GM12872 (cell line): Measurements from ENCODE around the gene LTBP4.
A peak's percentile ranks its signal among the peaks of the same experiment; 100 is the strongest.

Source experiments
- TF ChIP-seq, protein P1 (sequence below): IDR thresholded peaks from 3 replicates; pipeline ENCODE4 v1.5.1; 2011; ENCODE audit warnings: low read depth, mild to moderate bottlenecking, low read length, moderate library complexity; ENCODE audit not compliant: insufficient read depth

Gene LTBP4

DNA sequence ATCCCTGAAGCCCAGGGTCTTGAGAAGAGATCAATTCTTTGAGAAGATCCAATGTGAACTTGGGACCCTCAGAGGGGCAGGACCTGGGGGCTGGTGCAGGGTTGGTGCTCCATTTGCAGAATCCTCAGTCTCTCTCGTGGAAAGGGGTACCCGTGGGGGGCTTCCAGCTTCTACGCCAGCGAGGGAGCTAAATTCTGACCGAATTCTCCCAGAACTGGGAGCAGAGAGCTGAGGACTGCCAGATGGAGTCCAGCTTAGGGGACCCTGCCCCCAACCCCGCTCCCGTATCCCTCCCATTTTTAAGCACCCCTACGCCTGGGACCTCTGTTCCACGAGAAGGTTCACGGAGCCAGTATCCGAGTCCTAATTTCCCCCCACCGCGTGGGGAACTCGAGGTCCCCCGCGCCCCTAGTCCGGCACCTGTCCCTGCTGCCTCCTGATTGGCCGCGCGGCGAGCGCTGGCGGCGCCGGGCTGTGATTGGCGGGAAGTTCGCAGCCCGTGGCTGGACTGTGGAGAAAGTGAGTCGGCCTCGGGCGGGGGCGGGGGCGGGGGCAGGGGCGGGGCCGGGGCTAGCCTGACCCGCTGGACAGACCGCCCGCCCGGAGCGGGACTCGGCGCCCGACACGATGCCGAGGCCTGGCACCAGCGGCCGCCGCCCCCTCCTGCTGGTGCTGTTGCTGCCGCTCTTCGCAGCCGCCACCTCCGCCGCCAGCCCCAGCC, 4.4 kb upstream of the LTBP4 start:
- TF ChIP-seq, protein P1, sequence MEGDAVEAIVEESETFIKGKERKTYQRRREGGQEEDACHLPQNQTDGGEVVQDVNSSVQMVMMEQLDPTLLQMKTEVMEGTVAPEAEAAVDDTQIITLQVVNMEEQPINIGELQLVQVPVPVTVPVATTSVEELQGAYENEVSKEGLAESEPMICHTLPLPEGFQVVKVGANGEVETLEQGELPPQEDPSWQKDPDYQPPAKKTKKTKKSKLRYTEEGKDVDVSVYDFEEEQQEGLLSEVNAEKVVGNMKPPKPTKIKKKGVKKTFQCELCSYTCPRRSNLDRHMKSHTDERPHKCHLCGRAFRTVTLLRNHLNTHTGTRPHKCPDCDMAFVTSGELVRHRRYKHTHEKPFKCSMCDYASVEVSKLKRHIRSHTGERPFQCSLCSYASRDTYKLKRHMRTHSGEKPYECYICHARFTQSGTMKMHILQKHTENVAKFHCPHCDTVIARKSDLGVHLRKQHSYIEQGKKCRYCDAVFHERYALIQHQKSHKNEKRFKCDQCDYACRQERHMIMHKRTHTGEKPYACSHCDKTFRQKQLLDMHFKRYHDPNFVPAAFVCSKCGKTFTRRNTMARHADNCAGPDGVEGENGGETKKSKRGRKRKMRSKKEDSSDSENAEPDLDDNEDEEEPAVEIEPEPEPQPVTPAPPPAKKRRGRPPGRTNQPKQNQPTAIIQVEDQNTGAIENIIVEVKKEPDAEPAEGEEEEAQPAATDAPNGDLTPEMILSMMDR, result no peak

- TF ChIP-seq, protein P1, result no peak
Measured at GRCh38 chr19:40597329-40597838, 3.8 kb upstream of the LTBP4 start.

DNA sequence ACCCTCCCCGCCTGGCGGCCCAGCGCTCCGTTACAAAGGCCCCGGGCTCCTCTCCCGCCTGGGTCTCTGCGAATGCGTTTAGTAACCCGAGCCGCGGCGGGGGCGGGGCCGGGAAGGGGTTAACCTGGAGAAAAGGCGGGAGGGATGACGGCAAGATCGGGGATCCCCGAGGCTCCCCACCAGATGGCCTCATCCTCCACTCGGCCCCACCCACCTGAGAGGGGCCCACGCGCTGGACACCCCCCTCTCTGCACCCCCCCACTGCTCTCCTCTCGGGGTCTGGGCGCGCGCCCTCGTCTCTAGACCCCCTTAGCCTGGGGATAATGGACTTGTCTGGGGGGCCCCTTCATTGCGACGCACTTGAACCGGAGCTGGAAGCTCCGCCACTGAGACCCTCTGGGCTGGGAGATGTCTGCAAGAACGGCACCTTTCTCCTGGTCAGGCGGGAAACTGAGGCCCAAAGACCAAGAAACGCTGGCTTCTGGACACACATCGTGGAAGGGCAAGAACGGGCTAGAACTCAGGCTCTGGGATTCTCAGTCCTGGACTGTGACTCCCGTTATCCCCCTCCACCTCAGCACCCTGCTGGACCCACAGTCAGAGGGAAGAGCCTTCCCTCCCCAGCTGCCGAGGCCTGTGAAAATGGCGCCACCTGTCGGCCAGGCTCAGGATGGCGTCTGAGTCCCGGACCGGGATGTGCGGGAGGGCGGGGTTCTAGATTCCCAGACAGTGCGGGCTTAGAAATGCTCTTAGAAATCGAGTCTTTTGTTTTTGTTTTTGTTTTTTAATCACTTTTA, 2.9 kb upstream of the LTBP4 start:
- TF ChIP-seq, protein P1, result peak; percentile 94

- TF ChIP-seq, protein P1, result no peak
Measured at GRCh38 chr19:40598918-40599307, 2.3 kb upstream of the LTBP4 start.

DNA sequence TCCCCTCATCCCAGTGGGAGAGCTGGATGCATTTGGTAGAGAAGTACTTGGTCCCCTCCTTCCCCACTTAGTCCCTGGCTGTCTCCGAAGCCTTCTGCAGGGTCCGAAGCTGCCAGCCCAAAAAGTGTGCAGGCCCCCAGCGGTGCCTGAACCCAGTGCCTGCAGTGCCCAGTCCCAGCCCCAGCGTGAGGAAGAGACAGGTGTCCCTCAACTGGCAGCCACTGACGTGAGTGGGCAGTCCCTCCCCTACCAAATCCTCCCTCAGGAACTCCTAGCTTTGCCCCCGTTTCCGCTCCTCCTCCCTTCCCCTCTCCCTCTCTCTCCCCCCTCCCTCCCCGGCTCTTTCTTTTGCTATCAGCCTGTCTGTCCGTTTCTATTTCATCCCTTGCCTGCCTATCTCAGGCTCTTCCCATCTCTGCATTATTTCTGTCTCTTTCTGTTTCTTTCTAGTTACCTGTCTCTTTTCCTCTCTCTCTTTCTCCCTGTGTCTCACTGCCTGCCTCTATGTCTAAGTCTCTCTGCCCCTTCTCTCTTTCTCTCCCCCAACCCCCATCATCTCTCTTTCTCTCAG, 1.8 kb upstream of the LTBP4 start:
- TF ChIP-seq, protein P1, result 0 out of 3 replicates have a peak, but pooled peaks have one; percentile 9

DNA sequence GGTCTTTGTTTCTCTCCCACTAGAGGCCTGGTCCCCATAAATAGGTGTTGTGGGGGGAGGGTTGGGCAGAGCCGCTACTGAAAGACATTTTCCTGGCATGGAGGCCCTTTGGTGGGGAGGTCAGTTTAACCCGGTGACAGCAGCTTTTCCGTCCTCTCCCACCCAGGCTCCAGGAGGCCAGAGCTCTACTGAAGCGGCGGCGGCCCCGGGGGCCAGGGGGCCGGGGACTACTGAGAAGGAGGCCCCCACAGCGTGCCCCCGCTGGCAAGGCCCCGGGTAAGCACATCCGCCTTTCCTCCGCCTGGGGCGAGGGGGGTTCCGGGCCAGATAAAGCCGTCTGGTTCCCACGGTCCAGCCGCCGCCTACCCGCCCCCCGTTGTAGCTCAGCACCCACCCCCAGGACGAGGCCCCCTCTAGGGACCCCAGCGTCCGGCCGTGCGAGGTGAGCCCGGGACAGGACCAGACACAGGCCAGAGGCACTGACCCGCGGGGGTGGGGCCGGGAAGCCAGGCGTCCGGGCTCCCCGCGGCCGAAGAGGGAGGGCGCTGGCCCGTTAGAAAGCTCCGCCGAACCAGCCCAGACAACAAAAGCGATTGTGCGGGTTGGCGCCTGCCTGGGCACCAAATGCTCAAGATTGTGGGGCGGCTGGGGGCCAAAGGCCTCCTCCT, 1.1 kb upstream of the LTBP4 start:
- TF ChIP-seq, protein P1, result no peak
